Spleen (tissue), 7 donors: ENCODE data around the gene ABCC3.

ENCODE experiments used
- POLR2A ChIP-seq, 3 donors: fragments of 450-650 bp; IDR thresholded peaks; one replicate each; pipeline ENCODE4 v1.5.1; 2017; ENCODE audit warnings: antibody characterized with exemption in 3 of 3, mild to moderate bottlenecking in 1 of 3
- POLR2AphosphoS5 ChIP-seq, 3 donors: sonication (generic); formaldehyde crosslinking; IDR thresholded peaks; one replicate each; pipeline ENCODE4 v1.5.1; 2017; ENCODE audit warnings: antibody characterized with exemption in 3 of 3
- TF ChIP-seq, protein P1 (sequence below), 11 experiments: fragments of 200-600 bp in 7 of 11; fragments of 450-650 bp in 4 of 11; sonication (generic) in 4 of 11; IDR thresholded peaks in 8 of 11; conservative IDR thresholded peaks in 3 of 11; 1 replicate in 7 of 11; 2 replicates in 4 of 11; pipeline versions ENCODE4 v1.4.0 to v1.8.0; 2016 to 2021; ENCODE audit warnings: antibody characterized with exemption in 11 of 11, inconsistent platforms in 4 of 11, mild to moderate bottlenecking in 1 of 11
- donor health status: DM: no; HTN: no; CAD: no; lungs with moderate emphysema.
- donor health status: DM: no; HTN: no; CAD: no.
- donor health status: DM: no; HTN: no; CAD: no.

DNA sequence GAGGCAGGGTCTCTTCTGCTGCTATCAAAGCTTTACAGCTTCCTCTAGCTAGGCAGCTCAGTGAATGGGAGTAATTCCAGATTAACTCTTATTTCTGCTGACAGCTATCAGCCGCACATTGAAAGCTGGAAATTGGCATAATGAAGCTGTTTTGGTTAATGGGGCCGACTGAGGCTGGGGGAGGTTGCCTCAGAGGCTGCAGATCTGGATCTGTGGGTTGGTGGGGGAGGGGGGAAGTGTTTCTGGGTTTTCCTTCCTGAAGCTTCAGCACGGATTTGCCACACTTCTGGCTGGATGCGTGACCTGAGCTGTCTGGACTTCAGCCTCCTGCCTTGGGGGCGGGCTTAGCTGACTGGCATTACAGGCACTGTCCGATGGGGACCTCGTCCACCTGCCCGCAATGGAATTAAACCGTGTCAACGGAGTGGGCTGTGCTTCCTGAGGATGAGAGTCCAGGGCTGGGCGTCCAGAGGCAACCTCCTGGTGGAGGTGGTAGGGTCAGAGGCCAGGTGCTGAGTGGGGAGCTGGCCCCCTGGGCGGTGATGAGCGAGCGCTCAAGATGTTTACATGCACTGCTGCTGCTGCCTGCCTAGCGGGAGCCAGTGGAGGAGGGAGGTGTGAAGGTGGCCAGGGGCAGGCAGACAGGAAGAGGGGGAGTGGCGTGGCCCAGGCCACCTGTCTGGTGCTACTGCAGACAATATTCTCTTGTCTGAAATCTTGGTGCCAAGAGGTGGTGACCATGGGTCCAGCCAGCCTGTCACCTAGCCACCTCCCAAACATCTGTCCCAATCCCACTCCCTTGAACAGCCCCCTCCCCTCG, 6.7 kb upstream of the ABCC3 start:
- TF ChIP-seq, protein P1, sequence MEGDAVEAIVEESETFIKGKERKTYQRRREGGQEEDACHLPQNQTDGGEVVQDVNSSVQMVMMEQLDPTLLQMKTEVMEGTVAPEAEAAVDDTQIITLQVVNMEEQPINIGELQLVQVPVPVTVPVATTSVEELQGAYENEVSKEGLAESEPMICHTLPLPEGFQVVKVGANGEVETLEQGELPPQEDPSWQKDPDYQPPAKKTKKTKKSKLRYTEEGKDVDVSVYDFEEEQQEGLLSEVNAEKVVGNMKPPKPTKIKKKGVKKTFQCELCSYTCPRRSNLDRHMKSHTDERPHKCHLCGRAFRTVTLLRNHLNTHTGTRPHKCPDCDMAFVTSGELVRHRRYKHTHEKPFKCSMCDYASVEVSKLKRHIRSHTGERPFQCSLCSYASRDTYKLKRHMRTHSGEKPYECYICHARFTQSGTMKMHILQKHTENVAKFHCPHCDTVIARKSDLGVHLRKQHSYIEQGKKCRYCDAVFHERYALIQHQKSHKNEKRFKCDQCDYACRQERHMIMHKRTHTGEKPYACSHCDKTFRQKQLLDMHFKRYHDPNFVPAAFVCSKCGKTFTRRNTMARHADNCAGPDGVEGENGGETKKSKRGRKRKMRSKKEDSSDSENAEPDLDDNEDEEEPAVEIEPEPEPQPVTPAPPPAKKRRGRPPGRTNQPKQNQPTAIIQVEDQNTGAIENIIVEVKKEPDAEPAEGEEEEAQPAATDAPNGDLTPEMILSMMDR (IDR thresholded peaks at IDR 0.05 in 8 of 11, conservative IDR thresholded peaks at IDR 0.05 in 3 of 11) = no peak
- no peak for TF ChIP-seq POLR2AphosphoS5 (IDR thresholded peaks at IDR 0.05)
- TF ChIP-seq POLR2A (IDR thresholded peaks at IDR 0.05) = no peak
